Osteoblast (primary cell): ENCODE data around the gene LRRC2. TPM values are rescaled to one million over a fixed set of nuclear protein-coding genes. Genes with fewer than 3 reads are reported as not detected.
"Not testable (repeated sequence)": the region's sequence is repeated elsewhere in the genome, so short reads cannot be mapped to it uniquely, and the experiment has no call there.

ENCODE experiments used
- DNase-seq: peaks from one replicate; pipeline ENCODE4 v3.0.0; 2011; ENCODE audit warnings: low spot score, mixed read lengths; ENCODE audit not compliant: insufficient read length; ENCODE audit errors: missing footprints
- H2AFZ ChIP-seq: 2 replicates; pipeline ENCODE4 v1.6.0; 2011; ENCODE audit warnings: mild to moderate bottlenecking, low read length
- H3K27ac ChIP-seq: 2 replicates; pipeline ENCODE4 v1.5.1; 2011; ENCODE audit warnings: mild to moderate bottlenecking, low read depth, low read length, moderate library complexity
- H3K27me3 ChIP-seq: 2 replicates; pipeline ENCODE4 v1.6.0; 2012; ENCODE audit warnings: mild to moderate bottlenecking, control low read depth, inconsistent platforms, low read length, moderate library complexity; ENCODE audit not compliant: insufficient read depth
- H3K36me3 ChIP-seq: 2 replicates; pipeline ENCODE4 v1.5.1; 2011; ENCODE audit warnings: mild to moderate bottlenecking, low read length, control low read depth, moderate library complexity; ENCODE audit not compliant: insufficient read depth
- H3K4me1 ChIP-seq: 2 replicates; pipeline ENCODE4 v1.5.1; 2011; ENCODE audit warnings: mild to moderate bottlenecking, low read length, control low read depth, moderate library complexity; ENCODE audit not compliant: insufficient read depth
- H3K4me2 ChIP-seq: 2 replicates; pipeline ENCODE4 v1.6.0; 2011; ENCODE audit warnings: mild to moderate bottlenecking, low read length; ENCODE audit not compliant: insufficient read depth
- H3K4me3 ChIP-seq: fragments of 200-600 bp; sonication (generic); 3 replicates; pipeline ENCODE4 v1.5.1; 2012; ENCODE audit warnings: mild to moderate bottlenecking, low read length, inconsistent platforms; ENCODE audit not compliant: insufficient read depth
- H3K79me2 ChIP-seq: 2 replicates; pipeline ENCODE4 v1.6.0; 2012; ENCODE audit warnings: mild to moderate bottlenecking, low read length, control low read depth, inconsistent platforms; ENCODE audit not compliant: insufficient read depth
- H3K9me3 ChIP-seq: 2 replicates; pipeline ENCODE4 v1.5.1; 2011; ENCODE audit warnings: low read depth, low read length, control low read depth
- H4K20me1 ChIP-seq: 2 replicates; pipeline ENCODE4 v1.6.0; 2012; ENCODE audit warnings: mild to moderate bottlenecking, low read length, control low read depth; ENCODE audit not compliant: insufficient read depth
- total RNA-seq: library from RNA; depleted of rRNA; stranded (reverse); fragments of >200 nt; gene quantifications from 2 replicates; pipeline ENCODE4 v1.2.3, GENCODE V29; 2012
- TF ChIP-seq, protein P1 (sequence below): IDR thresholded peaks from 2 replicates; pipeline ENCODE4 v1.5.1; 2011; ENCODE audit warnings: mild to moderate bottlenecking, low read depth, low read length, moderate library complexity; ENCODE audit errors: extremely low read depth

The LRRC2 gene
- total RNA-seq, 1 donor, result 5.1 TPM

GRCh38 chr3:46552538-46552937, 13.6 kb downstream of the LRRC2 start:
- Histone ChIP-seq H3K27ac (no peak overlapping the region), H3K27me3 (no peaks in the 10 kb centered on the region), H2AFZ (no peak overlapping the region), H3K4me1 (peaks cover 22% of the 10 kb centered on the region), H3K4me3 (no peak overlapping the region), H3K36me3 (no peaks in the 10 kb centered on the region), H4K20me1 (no peaks in the 10 kb centered on the region), H3K9me3 (no peaks in the 10 kb centered on the region), H3K79me2 (no peaks in the 10 kb centered on the region), H3K4me2 (no peak overlapping the region)
- TF ChIP-seq, protein P1, sequence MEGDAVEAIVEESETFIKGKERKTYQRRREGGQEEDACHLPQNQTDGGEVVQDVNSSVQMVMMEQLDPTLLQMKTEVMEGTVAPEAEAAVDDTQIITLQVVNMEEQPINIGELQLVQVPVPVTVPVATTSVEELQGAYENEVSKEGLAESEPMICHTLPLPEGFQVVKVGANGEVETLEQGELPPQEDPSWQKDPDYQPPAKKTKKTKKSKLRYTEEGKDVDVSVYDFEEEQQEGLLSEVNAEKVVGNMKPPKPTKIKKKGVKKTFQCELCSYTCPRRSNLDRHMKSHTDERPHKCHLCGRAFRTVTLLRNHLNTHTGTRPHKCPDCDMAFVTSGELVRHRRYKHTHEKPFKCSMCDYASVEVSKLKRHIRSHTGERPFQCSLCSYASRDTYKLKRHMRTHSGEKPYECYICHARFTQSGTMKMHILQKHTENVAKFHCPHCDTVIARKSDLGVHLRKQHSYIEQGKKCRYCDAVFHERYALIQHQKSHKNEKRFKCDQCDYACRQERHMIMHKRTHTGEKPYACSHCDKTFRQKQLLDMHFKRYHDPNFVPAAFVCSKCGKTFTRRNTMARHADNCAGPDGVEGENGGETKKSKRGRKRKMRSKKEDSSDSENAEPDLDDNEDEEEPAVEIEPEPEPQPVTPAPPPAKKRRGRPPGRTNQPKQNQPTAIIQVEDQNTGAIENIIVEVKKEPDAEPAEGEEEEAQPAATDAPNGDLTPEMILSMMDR, result no peak
- DNase-seq, result no peak

- Histone ChIP-seq H3K4me1 (peaks cover 15% of the 10 kb centered on the region), H3K4me2 (no peak overlapping the region), H2AFZ (no peak overlapping the region), H3K9me3 (no peaks in the 10 kb centered on the region), H3K4me3 (no peak overlapping the region), H3K36me3 (no peaks in the 10 kb centered on the region), H3K79me2 (no peaks in the 10 kb centered on the region), H3K27me3 (no peaks in the 10 kb centered on the region), H3K27ac (no peak overlapping the region), H4K20me1 (no peaks in the 10 kb centered on the region)
- TF ChIP-seq, protein P1, result no peak
- no peak for DNase-seq
Observed at GRCh38 chr3:46551615-46552014, 14.5 kb downstream of the LRRC2 start.

DNA sequence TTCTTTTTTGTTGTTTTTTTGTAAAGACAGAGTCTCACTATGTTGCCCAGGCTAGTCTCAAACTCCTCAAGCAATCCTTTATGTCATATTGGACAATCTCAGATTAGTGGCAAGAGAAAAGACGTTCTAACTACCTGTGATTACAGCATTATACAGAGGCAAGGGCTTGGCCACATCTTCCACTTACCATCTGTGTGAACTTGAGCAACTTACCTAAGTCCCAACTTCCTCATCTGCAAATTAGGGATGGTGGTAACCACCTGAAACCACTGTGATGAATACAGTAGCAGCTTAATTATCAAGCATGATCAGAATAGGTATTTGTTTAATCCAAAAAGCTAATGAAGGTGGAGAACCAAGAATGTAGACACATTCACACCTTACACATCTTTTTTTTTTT, 16.1 kb downstream of the LRRC2 start:
- no peak overlapping the region for H3K27ac ChIP-seq
- no peak for DNase-seq
- no peaks in the 10 kb centered on the region for H3K36me3 ChIP-seq
- H3K27me3 ChIP-seq, result no peaks in the 10 kb centered on the region
- no peak overlapping the region for H3K4me3 ChIP-seq
- no peaks in the 10 kb centered on the region for H4K20me1 ChIP-seq
- H3K4me2 ChIP-seq, result no peak overlapping the region
- peaks cover 15% of the 10 kb centered on the region for H3K4me1 ChIP-seq
- TF ChIP-seq, protein P1, result no peak
- no peaks in the 10 kb centered on the region for H3K79me2 ChIP-seq
- H2AFZ ChIP-seq, result no peak overlapping the region
- H3K9me3 ChIP-seq, result no peaks in the 10 kb centered on the region

DNA sequence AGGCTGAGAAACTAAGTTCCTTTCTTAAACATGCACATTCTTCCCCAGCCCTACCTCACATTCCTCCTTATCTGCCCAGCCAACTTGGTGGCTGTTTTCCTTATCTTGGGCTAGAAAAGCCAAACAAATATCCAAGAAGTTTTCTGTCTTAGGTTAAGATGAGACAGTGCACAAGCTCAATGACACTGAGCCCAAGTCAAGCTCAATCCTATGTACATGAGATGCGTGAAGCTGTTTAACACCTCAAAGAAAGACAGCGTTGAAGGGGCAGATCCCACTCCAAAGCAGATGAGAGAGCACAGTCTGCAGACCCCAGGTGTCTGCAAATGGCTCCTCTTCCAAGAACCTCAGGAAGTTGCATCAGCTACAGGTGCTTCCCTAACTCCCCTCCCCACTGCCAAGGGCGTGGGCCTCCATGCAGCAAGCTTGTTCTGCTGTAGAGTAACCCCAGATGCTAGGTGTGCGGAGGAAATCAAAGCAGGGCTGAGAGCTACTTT, 16.6 kb downstream of the LRRC2 start:
- TF ChIP-seq, protein P1, result no peak
- DNase-seq, result peak; percentile 21
- no peaks in the 10 kb centered on the region for H3K36me3 ChIP-seq
- H3K4me2 ChIP-seq, result no peak overlapping the region
- no peak overlapping the region for H3K27ac ChIP-seq
- H3K79me2 ChIP-seq, result no peaks in the 10 kb centered on the region
- H3K9me3 ChIP-seq, result no peaks in the 10 kb centered on the region
- H3K4me1 ChIP-seq, result peaks cover 15% of the 10 kb centered on the region
- no peaks in the 10 kb centered on the region for H3K27me3 ChIP-seq
- H2AFZ ChIP-seq, result no peak overlapping the region
- H3K4me3 ChIP-seq, result no peak overlapping the region
- H4K20me1 ChIP-seq, result no peaks in the 10 kb centered on the region

DNA sequence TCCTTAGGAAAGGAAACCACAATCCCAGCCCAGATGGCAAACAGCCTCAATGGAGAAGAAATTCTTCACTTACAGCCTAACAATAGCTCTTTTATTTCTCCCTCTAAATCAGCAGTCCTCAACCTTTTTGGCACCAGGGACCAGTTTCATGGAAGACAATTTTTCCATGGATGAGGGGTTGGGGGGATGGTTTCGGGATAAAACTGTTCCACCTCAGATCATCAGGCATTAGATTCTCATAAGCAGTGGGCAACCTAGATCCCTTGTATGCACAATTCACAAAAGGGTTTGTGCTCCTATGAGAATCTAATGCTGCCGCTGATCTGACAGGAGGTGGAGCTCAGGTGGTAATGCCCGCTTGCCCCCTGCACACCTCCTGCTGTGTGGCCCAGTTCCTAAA, 17.5 kb downstream of the LRRC2 start:
- H3K36me3 ChIP-seq, H2AFZ ChIP-seq, H3K27ac ChIP-seq, H4K20me1 ChIP-seq, H3K9me3 ChIP-seq, H3K4me2 ChIP-seq, H3K27me3 ChIP-seq, H3K79me2 ChIP-seq, H3K4me3 ChIP-seq, DNase-seq: not testable (repeated sequence)
- H3K4me1 ChIP-seq, result peaks cover 14% of the 10 kb centered on the region
